ENCODE results near the gene ACVR1C.
A peak's percentile ranks its signal among the peaks of the same experiment; 100 is the strongest.

The ACVR1C gene

GRCh38 chr2:157492189-157492773 is 136.4 kb downstream of the ACVR1C start:
- peak; percentile 73 to 79 for DNase-seq

- DNase-seq: no peak
These were observed 138.7 kb downstream of the ACVR1C start for GRCh38 chr2:157489983-157490382.

DNA sequence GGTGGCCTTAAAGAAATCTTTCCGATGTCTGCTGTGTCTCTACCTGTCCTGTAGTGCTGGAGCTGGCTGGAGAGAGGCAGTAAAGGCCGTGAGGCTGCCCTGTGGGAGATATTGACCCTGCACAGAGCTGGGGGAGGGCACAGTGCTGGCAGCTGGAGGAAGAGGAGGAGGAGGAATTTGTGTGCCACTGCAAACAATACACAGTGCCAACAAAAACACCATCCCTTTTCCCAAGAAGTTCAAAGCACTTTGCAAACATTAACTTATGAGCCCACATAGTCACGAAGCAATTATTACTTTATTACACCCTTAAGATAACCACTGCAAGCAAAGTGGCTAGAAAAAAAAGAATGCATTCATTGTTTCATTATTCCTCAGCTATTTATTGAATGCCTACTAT is 139.8 kb downstream of the ACVR1C start:
- DNase-seq: no peak

GRCh38 chr2:157487747-157488146 is 140.9 kb downstream of the ACVR1C start:
- DNase-seq: no peak

GRCh38 chr2:157487271-157487610 is 141.4 kb downstream of the ACVR1C start:
- no peak for DNase-seq

DNA sequence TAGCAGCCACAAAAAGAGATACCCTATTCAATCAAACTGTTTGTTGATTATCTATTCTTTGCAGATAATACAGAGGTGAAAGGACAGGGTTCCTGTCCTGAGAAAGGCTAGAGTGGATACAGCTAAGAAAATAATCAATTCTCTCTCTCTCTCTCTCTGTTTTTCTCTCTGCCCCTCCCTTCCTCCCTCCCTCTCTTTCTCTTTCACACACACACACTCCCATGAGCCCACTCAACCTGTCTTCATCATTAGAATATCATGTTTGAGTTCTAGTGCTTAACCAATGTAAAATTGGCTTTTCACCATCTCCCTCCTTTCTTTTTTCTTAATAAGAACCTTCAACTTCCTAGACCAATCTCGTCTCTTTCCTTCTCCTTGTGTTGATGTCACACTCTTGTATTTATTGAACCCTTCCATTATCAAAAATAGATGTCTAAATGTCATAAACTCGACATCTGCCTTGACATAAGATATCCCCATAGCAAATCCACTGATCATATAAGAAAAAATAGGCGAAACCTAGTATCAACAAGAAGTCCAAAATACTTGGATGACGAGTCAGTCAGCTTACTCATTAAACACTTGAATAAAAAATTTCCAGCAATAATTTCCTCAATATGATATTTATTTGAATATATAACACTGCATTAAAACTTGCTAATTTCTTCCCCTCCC is 141.9 kb downstream of the ACVR1C start:
- DNase-seq: no peak

DNA sequence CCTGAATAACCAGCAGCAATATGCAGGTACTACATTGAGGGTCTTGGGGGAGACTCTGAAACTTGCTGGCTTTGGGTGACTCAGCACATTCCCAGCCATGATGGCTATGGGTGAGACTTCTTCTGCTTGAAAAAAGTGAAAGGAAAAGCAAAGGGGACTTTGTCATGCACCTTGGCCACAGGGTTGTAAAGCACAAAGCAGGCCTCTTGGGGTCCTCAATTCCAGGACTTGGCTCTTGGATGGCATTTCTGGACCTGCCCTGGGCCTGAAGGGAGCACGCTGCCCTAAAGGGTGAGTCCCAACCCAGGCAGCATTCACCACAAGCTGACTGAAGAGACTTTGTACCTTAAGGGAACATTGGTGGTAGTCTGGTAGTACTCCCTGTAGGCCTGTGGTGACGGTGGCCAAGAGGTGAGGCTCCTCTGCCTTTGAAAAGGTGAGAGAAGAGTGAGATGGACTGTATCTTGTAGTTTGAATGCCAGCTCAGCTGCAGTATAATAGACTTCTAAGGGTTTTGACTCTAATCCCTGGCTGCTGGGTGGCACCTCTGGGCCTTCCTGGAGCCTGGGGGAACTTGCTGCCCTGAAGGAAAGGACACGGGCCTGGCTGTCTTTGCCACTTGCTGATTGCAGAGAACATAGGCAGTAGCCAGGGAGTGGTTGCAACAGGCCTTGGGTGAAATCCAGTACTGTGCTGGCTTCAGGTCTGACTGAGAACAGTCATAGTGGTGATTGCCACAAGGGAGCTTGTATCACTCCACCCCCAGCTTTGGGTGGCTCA is 148.3 kb downstream of the ACVR1C start:
- DNase-seq: peak; percentile 63 to 73

GRCh38 chr2:157479081-157480027 is 149.3 kb downstream of the ACVR1C start:
- DNase-seq: no peak

DNA sequence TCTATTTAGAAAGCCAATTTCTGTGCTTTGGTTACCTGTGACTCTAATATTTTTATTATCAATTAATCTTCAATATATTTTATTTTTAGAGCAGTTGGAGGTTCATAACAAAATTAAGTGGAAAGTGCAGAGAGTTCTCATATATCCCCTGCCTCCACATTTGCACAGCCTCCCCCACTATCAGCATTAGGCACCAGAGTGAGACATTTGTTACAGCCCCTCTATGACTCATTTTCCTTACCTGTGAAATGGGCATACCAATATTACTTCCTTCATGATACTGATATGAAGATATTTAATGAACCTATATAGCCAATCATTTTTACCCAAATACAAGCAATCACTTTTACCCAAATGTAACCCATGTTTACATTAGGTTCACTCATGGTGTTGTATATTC is 150.7 kb downstream of the ACVR1C start:
- no peak for DNase-seq

DNA sequence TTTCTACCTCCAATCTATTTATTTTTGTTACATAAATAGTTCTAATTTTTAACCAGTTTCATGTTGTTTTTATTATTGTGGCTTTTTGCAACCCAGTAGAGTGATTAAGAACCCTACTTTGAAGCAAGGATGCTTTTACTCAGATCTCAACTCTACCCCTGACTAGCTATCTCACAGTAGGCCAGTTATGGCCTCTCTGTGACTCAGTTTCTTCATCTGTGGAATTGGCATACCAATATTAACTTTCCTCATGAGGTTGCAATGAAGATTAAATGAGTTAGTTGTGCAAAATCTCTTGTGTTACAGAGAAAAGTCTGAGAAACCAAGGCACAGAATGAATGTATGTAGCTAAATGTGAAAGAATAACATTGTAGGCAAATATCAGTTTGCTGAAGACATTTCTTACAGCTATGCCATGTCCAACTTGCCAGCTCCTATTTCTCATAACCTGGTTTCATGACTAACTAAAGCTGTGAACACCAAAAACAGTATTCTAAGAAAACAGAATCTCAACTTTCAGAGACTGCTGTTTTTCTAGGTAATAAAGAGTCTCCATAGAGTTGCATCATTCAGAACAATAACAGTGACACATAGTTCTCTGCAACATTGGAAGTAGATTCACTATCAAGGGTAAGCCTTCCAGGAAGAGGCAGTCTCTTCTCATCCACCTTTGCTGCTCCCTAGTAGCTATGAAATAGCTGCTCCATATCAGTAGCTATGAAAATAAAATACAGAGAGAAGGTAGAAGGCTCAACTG is 151.5 kb downstream of the ACVR1C start:
- no peak for DNase-seq

All from activated CD4-positive, alpha-beta T cell treated with anti-CD3 and anti-CD28 coated beads, Interleukin-2, amount 50 U/mL, for 48 hours (primary cell).